Lower leg skin (tissue), 3 donors: ENCODE results near the gene ASB1.

Experiments used
- CTCF ChIP-seq, 3 donors: fragments of 450-650 bp; IDR thresholded peaks; one replicate each; pipeline ENCODE4 v1.5.1; 2016; ENCODE audit warnings: antibody characterized with exemption in 3 of 3, mild to moderate bottlenecking in 3 of 3, moderate library complexity in 2 of 3
- POLR2A ChIP-seq, 2 donors: fragments of 450-650 bp; IDR thresholded peaks; one replicate each; pipeline ENCODE4 v1.6.1; 2016 to 2017; ENCODE audit warnings: antibody characterized with exemption in 2 of 2, mild to moderate bottlenecking in 1 of 2, moderate library complexity in 1 of 2

GRCh38 chr2:238399094-238399493, 27.6 kb upstream of the ASB1 start:
- TF ChIP-seq CTCF (IDR thresholded peaks at IDR 0.05) (no peak), POLR2A (IDR thresholded peaks at IDR 0.05) (no peak)
